Measurements from ENCODE around the gene GFOD2.

GFOD2 gene

DNA sequence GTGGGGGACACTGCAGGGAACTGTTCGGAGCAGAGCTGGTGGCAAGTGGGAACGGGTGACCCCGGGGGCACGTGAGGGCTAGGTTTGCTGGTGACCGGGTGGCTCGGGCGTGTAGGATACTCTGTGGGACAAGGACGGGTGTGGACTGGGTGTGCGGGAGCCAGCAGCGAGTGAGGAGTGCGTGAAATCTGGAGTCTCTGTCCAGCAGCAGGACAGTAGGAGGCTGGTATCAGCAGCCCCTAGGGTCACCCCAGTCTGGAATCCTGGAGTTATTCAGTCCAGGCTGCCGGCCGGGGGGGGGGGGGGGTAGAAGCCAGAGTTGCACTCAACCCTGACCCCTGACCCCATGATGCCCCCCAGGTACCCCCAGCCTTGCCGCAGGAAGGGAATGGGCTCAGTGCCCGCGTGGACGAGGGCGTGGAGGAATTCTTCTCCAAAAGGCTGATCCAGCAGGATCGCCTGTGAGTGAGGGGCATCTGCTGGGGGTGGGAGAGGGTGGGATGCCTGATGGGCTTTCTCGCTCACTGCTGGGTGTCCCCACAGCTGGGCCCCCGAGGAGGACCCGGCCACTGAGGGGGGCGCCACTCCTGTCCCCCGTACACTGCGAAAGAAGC, 65.2 kb downstream of the GFOD2 start:
- Mint-ChIP-seq H3K9me3 (no peaks in the 10 kb centered on the region), H3K27me3 (no peaks in the 10 kb centered on the region), H3K4me1 (peaks cover 19% of the 10 kb centered on the region), H3K36me3 (peaks cover 14% of the 10 kb centered on the region), H3K4me3 (no peak overlapping the region), H3K27ac (no peak overlapping the region)

DNA sequence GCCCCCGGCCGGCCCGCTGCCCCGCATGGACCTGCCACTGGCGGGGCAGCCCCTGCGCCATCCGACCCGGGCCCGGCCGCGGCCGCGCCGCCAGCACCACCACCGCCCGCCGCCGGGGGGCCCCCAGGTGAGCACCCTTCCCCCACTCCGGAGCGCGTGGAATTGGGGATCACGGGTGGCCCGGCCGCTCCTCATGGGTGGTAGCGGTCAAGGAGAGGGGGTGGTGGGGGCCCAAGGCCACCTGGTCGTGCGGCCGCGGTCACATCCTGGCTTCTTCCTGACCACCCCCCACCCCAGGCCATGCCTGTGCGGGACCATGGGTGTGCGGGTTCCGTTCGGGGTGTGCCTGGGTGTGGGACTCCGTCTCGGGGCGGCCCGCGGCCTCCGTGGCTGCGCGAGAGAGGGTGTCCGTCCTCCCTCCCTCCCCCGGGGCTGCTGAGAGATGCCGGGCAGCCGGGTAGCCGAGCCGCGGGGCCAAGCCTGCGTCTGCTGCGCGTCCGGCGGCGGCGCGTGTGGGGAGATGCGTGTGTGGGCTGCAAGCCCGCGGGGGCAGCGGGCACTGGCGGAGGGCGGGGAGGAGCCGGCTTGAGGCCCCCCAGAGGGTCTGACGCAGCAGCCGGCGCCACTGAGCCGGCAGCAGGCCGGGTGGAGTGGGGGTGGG, 65.9 kb downstream of the GFOD2 start:
- H3K9me3 Mint-ChIP-seq = no peaks in the 10 kb centered on the region
- no peak overlapping the region for H3K4me3 Mint-ChIP-seq
- no peaks in the 10 kb centered on the region for H3K27me3 Mint-ChIP-seq
- peaks cover 14% of the 10 kb centered on the region for H3K36me3 Mint-ChIP-seq
- H3K4me1 Mint-ChIP-seq = peaks cover 19% of the 10 kb centered on the region
- H3K27ac Mint-ChIP-seq = no peak overlapping the region

DNA sequence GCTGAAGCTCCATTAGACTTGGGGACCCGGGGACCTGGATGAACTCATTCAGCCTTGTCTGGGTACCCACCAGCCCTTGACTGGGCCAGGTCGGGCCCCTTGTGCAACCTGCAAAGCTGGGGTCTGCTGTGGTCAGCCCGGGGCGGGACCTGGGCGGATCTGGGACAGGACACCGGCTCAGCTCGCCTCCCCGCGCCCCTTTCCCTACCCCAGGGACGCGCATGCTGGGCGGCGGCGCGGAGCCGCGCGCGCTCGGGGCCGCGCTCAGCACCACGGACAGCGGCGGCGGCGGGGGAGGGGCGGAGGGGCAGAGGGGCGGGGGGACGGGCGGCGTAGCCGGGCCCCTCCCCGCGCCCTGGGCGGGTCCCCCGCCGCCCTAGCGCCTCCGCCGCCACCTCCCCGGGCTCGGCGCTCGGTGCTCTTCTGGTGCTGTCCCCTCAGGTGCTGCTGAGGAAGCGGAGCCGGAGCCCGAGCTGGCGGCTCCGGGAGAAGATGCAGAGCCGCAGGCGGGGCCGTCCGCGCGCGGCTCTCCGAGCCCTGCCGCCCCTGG, 66.5 kb downstream of the GFOD2 start:
- peaks cover 19% of the 10 kb centered on the region for H3K4me1 Mint-ChIP-seq
- no peaks in the 10 kb centered on the region for H3K27me3 Mint-ChIP-seq
- H3K9me3 Mint-ChIP-seq = no peaks in the 10 kb centered on the region
- peaks cover 14% of the 10 kb centered on the region for H3K36me3 Mint-ChIP-seq
- no peak overlapping the region for H3K27ac Mint-ChIP-seq
- H3K4me3 Mint-ChIP-seq = no peak overlapping the region

DNA sequence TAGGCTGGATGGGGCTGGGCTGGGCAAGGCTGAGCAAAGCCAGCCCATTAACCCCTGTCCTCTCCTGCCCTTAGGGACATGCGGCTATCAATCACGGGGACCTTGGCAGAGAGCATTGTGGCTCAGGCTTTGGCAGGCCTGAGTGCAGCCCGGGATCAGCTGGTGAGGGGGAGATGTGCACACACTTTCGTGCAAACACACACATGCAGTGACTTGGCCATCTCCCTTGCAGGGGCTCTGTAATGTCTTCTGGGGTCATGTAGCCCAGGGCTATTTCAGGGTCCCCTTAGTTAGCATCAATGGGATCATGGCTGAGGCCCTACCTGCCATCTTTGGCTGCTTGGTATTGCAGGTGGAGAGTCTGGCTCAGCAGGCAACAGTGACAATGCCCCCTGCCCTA, 67.3 kb downstream of the GFOD2 start:
- no peaks in the 10 kb centered on the region for H3K9me3 Mint-ChIP-seq
- no peak overlapping the region for H3K27ac Mint-ChIP-seq
- no peaks in the 10 kb centered on the region for H3K27me3 Mint-ChIP-seq
- H3K4me1 Mint-ChIP-seq = peaks cover 19% of the 10 kb centered on the region
- no peak overlapping the region for H3K4me3 Mint-ChIP-seq
- H3K36me3 Mint-ChIP-seq = peaks cover 14% of the 10 kb centered on the region

DNA sequence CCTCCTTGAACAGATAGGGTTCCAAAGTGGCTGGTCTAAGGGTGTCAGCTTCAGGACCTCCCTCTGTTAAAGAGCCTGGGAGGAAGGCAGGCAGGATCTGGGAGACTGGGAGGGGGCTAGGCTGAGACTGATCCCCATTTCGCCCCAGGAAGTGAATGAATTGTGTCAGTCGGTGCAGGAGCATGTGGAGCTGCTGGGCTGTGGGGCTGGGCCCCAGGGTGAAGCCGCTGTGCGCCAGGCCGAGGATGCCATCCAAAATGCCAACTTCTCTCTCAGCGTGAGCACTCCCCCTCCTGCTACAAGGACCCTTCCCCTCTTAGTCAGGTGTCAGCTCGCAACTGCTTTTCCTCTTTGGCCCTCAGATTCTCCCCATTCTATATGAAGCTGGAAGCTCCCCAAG, 68.1 kb downstream of the GFOD2 start:
- Mint-ChIP-seq H3K36me3 (peaks cover 14% of the 10 kb centered on the region), H3K27me3 (no peaks in the 10 kb centered on the region), H3K27ac (peak overlapping the region; percentile 26), H3K4me3 (no peak overlapping the region), H3K4me1 (peaks cover 22% of the 10 kb centered on the region), H3K9me3 (no peaks in the 10 kb centered on the region)

DNA sequence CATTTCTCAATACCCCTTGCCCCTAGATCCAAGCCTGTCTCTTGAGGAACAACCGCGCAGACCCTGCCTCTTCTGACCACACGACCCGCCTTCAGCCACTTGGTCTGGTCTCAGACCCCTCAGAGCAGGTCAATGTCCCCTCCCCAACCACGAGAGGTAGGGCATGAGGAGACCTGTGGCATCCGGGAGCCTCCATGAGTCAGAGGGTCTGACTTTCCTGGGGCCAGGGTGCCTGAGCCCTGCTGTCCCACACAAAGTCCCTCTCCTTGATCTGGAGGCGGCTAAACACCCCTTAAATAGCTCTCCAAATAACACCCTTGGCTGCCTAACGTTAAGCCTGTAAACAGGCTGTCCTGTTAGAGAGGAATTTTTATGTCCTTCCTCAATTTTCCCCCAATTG, 69.1 kb downstream of the GFOD2 start:
- H3K27ac Mint-ChIP-seq = no peak overlapping the region
- H3K36me3 Mint-ChIP-seq = peaks cover 9% of the 10 kb centered on the region
- H3K4me1 Mint-ChIP-seq = peaks cover 18% of the 10 kb centered on the region
- H3K9me3 Mint-ChIP-seq = no peaks in the 10 kb centered on the region
- H3K27me3 Mint-ChIP-seq = no peaks in the 10 kb centered on the region
- no peak overlapping the region for H3K4me3 Mint-ChIP-seq

DNA sequence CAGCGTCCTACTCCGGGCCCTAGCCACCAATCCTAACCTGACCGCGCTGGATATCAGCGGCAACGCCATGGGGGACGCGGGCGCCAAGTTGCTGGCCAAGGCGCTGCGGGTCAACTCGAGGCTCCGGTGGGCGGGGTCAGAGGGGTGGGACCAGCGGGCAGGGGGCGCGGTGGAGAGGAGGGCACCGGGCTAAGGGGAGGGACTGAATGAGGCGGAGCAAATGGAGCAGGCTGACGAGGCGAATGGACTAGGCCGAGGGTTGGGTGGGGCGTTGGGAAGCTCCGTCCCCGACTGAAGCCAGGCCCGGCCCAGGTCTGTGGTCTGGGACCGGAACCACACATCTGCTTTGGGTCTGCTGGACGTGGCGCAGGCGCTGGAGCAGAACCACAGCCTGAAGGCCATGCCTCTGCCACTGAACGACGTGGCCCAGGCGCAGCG, 69.6 kb downstream of the GFOD2 start:
- Mint-ChIP-seq H3K4me3 (no peak overlapping the region), H3K27me3 (no peaks in the 10 kb centered on the region), H3K27ac (no peak overlapping the region), H3K4me1 (peaks cover 20% of the 10 kb centered on the region), H3K36me3 (peaks cover 9% of the 10 kb centered on the region), H3K9me3 (no peaks in the 10 kb centered on the region)

DNA sequence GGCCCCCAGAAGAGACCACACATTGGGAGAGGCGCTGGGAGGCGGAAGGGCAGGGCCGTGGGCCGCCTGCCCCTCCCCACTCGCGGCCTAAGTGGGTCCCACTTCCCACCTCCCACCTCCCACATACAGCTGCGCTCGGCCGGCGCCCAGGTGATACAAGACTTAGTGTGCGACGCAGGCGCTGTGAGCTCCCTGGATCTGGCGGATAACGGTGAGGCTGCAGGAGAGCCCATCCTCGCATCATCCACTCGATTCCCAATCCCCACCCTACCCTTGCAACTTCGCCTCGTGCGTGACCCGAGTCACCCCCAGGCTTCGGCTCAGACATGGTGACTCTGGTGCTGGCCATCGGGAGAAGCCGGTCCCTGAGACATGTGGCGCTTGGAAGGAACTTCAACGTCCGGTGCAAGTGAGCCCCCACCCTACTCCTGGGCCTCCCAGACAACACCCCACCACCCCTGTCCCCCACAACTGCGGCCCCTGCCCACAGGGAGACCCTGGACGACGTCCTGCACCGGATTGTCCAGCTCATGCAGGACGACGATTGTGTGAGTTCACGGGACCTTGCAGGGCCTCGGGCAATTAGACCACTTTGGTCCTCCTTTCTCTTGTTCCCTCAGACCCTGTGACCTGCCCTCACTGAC, 70.2 kb downstream of the GFOD2 start:
- peaks cover 22% of the 10 kb centered on the region for H3K4me1 Mint-ChIP-seq
- H3K36me3 Mint-ChIP-seq = peaks cover 9% of the 10 kb centered on the region
- H3K27me3 Mint-ChIP-seq = no peaks in the 10 kb centered on the region
- H3K9me3 Mint-ChIP-seq = no peaks in the 10 kb centered on the region
- H3K27ac Mint-ChIP-seq = no peak overlapping the region
- H3K4me3 Mint-ChIP-seq = no peak overlapping the region

DNA sequence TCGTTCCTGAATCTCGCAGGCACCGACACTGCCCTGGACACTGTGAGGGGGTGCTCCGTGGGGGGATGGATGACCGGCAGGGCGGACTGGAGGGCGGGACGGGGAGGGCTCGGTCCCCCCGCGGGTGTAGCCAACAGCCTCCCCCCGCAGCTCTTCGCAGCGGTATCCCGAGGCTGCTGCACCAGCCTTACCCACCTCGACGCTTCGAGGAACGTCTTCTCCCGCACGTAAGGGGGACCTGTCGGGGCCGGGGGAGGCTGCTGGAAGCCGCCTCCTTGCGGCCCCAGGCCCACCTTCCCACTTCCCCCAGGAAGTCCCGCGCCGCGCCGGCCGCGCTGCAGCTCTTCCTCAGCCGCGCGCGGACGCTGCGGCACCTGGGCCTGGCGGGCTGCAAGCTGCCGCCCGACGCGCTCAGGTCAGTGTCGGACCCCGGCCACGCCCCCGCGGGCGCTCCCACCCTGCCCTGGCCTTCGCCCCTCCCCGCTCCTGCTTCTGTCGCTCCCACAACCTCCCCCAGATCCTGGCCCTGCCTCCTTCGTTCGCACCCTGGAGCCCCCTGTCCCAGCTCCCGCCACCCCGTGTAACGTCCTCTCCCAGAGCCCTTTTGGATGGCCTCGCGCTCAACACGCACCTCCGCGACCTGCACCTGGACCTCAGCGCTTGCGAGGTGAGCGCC, 70.9 kb downstream of the GFOD2 start:
- Mint-ChIP-seq H3K27ac (no peak overlapping the region), H3K27me3 (no peaks in the 10 kb centered on the region), H3K4me3 (no peak overlapping the region), H3K36me3 (peaks cover 9% of the 10 kb centered on the region), H3K9me3 (no peaks in the 10 kb centered on the region), H3K4me1 (peaks cover 22% of the 10 kb centered on the region)

- Mint-ChIP-seq H3K27ac (no peak overlapping the region), H3K9me3 (no peaks in the 10 kb centered on the region), H3K36me3 (peaks cover 9% of the 10 kb centered on the region)
These were observed 71.4 kb downstream of the GFOD2 start for GRCh38 chr16:67647681-67648080.

DNA sequence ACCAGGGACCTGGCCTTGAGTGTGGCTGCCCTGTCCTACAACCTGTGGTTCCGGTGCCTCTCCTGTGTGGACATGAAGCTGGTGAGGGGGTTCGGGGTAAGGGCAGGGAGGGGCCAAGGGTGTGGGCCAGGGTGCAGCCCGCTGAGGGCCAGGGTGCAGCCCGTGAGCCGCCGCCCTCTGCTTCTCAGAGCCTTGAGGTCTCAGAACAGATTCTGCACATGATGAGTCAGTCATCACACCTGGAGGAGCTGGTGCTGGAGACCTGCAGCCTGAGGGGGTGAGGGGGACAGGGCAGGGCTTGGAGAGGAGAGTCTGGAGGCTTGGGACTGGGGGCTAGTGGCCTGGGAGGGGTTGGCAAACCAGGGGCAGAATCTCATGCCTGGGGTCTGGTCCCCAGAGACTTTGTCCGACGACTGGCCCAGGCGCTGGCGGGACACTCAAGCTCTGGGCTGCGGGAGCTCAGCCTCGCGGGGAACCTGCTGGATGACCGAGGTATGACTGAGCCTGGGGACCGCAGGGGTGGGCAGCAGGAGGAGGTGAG, 71.9 kb downstream of the GFOD2 start:
- H3K27ac Mint-ChIP-seq = no peak overlapping the region
- H3K36me3 Mint-ChIP-seq = peaks cover 8% of the 10 kb centered on the region
- H3K4me1 Mint-ChIP-seq = peaks cover 22% of the 10 kb centered on the region
- H3K4me3 Mint-ChIP-seq = peak overlapping the region; percentile 7
- H3K9me3 Mint-ChIP-seq = no peaks in the 10 kb centered on the region
- H3K27me3 Mint-ChIP-seq = no peaks in the 10 kb centered on the region

More at GRCh38 chr16:67647681-67648080, 71.4 kb downstream of the GFOD2 start:
- Mint-ChIP-seq H3K4me3 (no peak overlapping the region), H3K4me1 (peaks cover 22% of the 10 kb centered on the region), H3K27me3 (no peaks in the 10 kb centered on the region)

DNA sequence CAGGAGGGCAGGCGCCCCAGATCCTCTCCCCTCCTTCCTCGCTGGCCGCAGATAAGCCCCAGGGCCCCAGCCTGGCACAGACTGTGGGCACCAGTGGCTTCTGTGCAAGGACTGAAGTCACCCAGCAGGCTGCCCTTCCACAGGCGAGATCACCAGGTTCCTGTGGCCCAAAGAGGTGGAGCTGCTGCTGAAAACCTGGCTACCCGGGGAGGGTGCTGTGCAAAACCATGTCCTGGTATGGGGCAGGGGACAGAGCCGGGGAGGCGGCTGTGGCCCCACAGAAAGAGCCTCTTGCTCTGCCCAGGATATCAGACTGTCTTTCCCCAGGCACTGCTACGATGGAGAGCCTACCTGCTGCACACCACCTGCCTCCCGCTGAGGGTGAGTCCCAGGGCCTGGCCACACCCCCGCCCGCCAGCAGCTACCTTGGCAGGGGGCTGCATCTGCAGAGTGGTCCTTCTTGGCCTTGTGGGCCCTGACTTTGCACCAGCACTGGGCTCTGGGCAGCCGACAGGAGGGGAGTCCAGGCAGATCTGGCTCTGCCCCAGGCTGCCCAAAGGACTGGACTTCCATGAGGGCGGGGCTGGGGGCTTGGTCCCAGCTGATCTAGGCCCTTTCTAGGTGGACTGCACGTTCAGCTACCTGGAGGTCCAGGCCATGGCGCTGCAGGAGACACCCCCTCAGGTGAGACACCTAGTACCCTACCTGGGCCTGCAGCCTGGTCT, 73.6 kb downstream of the GFOD2 start:
- Mint-ChIP-seq H3K27ac (peak overlapping the region; percentile 23), H3K36me3 (peaks cover 2% of the 10 kb centered on the region), H3K4me1 (peaks cover 16% of the 10 kb centered on the region), H3K9me3 (no peaks in the 10 kb centered on the region), H3K27me3 (no peaks in the 10 kb centered on the region), H3K4me3 (peak overlapping the region; percentile 86)

GRCh38 chr16:67644038-67644437, 75.1 kb downstream of the GFOD2 start:
- peak overlapping the region; percentile 77 for H3K4me3 Mint-ChIP-seq
- no peaks in the 10 kb centered on the region for H3K36me3 Mint-ChIP-seq
- H3K9me3 Mint-ChIP-seq = no peaks in the 10 kb centered on the region
- H3K27ac Mint-ChIP-seq = no peak overlapping the region
- H3K27me3 Mint-ChIP-seq = no peaks in the 10 kb centered on the region
- H3K4me1 Mint-ChIP-seq = peaks cover 8% of the 10 kb centered on the region

- no peaks in the 10 kb centered on the region for H3K27me3 Mint-ChIP-seq
- H3K9me3 Mint-ChIP-seq = no peaks in the 10 kb centered on the region
- peaks cover 8% of the 10 kb centered on the region for H3K4me1 Mint-ChIP-seq
- H3K4me3 Mint-ChIP-seq = no peak overlapping the region
- H3K36me3 Mint-ChIP-seq = peaks cover under 1% of the 10 kb centered on the region
- H3K27ac Mint-ChIP-seq = no peak overlapping the region
These were observed 77.1 kb downstream of the GFOD2 start for GRCh38 chr16:67641779-67642708.

Measured in activated naive CD4-positive, alpha-beta T cell treated with anti-CD3 and anti-CD28 coated beads, Interleukin-2, amount 50 U/mL, for 24 hours (primary cell).